ENCODE data around the gene ZBTB42. TPM values are rescaled to one million over a fixed set of nuclear protein-coding genes. Genes with fewer than 3 reads are reported as not detected.

Gene ZBTB42
- total RNA-seq, 1 experiment from 2014 or later = 16.5 TPM

- TF ChIP-seq REST (IDR thresholded peaks at IDR 0.05; ENCODE audit: insufficient read depth in 1 of 2, low read depth in 2 of 2, low read length in 1 of 2) (no peak), SIN3A (IDR thresholded peaks at IDR 0.05; ENCODE audit: borderline replicate concordance, insufficient read depth, low read depth, low read length) (no peak), POLR2AphosphoS5 (IDR thresholded peaks at IDR 0.05; ENCODE audit: low read depth, low read length) (no peak), TCF7L2 (IDR thresholded peaks at IDR 0.05; ENCODE audit: low read depth, low read length) (no peak), CTCF (IDR thresholded peaks at IDR 0.05) (no peak)
- in situ Hi-C loops (cut with HindIII; ENCODE audit: low pct_unique_long_range_greater_than_20kb, low sequenced_read_pairs) (no loop called here), intact Hi-C loops (cut with micrococcal nuclease; ENCODE audit: unreplicated experiment) (no loop called here)
- DNase-seq (ENCODE audit: low read depth, low spot score) = no peak
- Histone ChIP-seq H3K36me3 (ENCODE audit: control insufficient read depth, insufficient read depth, low read length) (no peaks in the 10 kb centered on the region), H3K4me3 (ENCODE audit: low read depth in 2 of 2, low read length in 2 of 2) (no peak overlapping the region), H3K27ac (ENCODE audit: low read length) (no peak overlapping the region), H3K9me3 (ENCODE audit: control insufficient read depth, insufficient read depth, low read depth, low read length) (no peaks in the 10 kb centered on the region), H3K27me3 (ENCODE audit: control insufficient read depth, insufficient read depth, low read length) (no peaks in the 10 kb centered on the region), H3K4me1 (ENCODE audit: control insufficient read depth, insufficient read depth, low read length) (0 out of 2 replicates have a peak, but pooled peaks cover 6% of the 10 kb centered on the region)
- BruUV-seq (replicated peaks) = no TSS peak
- no peak for ATAC-seq
- ChIA-PET POLR2A (no interaction called here), CTCF (no interaction called here)
Measured at GRCh38 chr14:104784846-104785707, 15.8 kb upstream of the ZBTB42 start.

GRCh38 chr14:104785708-104786080 is 15.2 kb upstream of the ZBTB42 start:
- intact Hi-C loops (cut with micrococcal nuclease; ENCODE audit: unreplicated experiment) (no loop called here), in situ Hi-C loops (cut with HindIII; ENCODE audit: low pct_unique_long_range_greater_than_20kb, low sequenced_read_pairs) (no loop called here)
- H3K9me3 ChIP-seq (ENCODE audit: control insufficient read depth, insufficient read depth, low read depth, low read length) = no peaks in the 10 kb centered on the region
- H3K36me3 ChIP-seq (ENCODE audit: control insufficient read depth, insufficient read depth, low read length) = no peaks in the 10 kb centered on the region
- ChIA-PET POLR2A (no interaction called here), CTCF (no interaction called here)
- DNase-seq (ENCODE audit: low read depth, low spot score) (no peak), ATAC-seq (no peak)
- no TSS peak for BruUV-seq (replicated peaks)
- no peak overlapping the region for H3K27ac ChIP-seq (ENCODE audit: low read length)
- 0 out of 2 replicates have a peak, but pooled peaks cover 6% of the 10 kb centered on the region for H3K4me1 ChIP-seq (ENCODE audit: control insufficient read depth, insufficient read depth, low read length)
- H3K27me3 ChIP-seq (ENCODE audit: control insufficient read depth, insufficient read depth, low read length) = no peaks in the 10 kb centered on the region
- no peak overlapping the region for H3K4me3 ChIP-seq (ENCODE audit: low read depth in 2 of 2, low read length in 2 of 2)
- TF ChIP-seq POLR2AphosphoS5 (IDR thresholded peaks at IDR 0.05; ENCODE audit: low read depth, low read length) = no peak

GRCh38 chr14:104786091-104786586 is 14.8 kb upstream of the ZBTB42 start:
- H3K4me3 ChIP-seq (ENCODE audit: low read depth in 2 of 2, low read length in 2 of 2) = no peak overlapping the region
- intact Hi-C loops (cut with micrococcal nuclease; ENCODE audit: unreplicated experiment) = no loop called here
- 0 out of 2 replicates have a peak, but pooled peaks cover 6% of the 10 kb centered on the region for H3K4me1 ChIP-seq (ENCODE audit: control insufficient read depth, insufficient read depth, low read length)
- no peaks in the 10 kb centered on the region for H3K27me3 ChIP-seq (ENCODE audit: control insufficient read depth, insufficient read depth, low read length)
- H3K27ac ChIP-seq (ENCODE audit: low read length) = no peak overlapping the region
- CTCF ChIA-PET = no interaction called here
- POLR2A ChIA-PET = no interaction called here
- no TSS peak for BruUV-seq (replicated peaks)
- TF ChIP-seq CTCF (IDR thresholded peaks at IDR 0.05) (no peak), TCF7L2 (IDR thresholded peaks at IDR 0.05; ENCODE audit: low read depth, low read length) (no peak), POLR2AphosphoS5 (IDR thresholded peaks at IDR 0.05; ENCODE audit: low read depth, low read length) (no peak), REST (IDR thresholded peaks at IDR 0.05; ENCODE audit: insufficient read depth in 1 of 2, low read depth in 2 of 2, low read length in 1 of 2) (no peak), SIN3A (IDR thresholded peaks at IDR 0.05; ENCODE audit: borderline replicate concordance, insufficient read depth, low read depth, low read length) (no peak)
- H3K9me3 ChIP-seq (ENCODE audit: control insufficient read depth, insufficient read depth, low read depth, low read length) = no peaks in the 10 kb centered on the region
- DNase-seq (ENCODE audit: low read depth, low spot score) = no peak
- in situ Hi-C loops (cut with HindIII; ENCODE audit: low pct_unique_long_range_greater_than_20kb, low sequenced_read_pairs) = no loop called here
- no peaks in the 10 kb centered on the region for H3K36me3 ChIP-seq (ENCODE audit: control insufficient read depth, insufficient read depth, low read length)
- no peak for ATAC-seq
